ENCODE measurements around the gene UBN1. TPM values are rescaled to one million over a fixed set of nuclear protein-coding genes. Genes with fewer than 3 reads are reported as not detected.

The UBN1 gene
- total RNA-seq, 4 donors from 2014 or later, result 12.3 to 22.7 (median 19.6) TPM

DNA sequence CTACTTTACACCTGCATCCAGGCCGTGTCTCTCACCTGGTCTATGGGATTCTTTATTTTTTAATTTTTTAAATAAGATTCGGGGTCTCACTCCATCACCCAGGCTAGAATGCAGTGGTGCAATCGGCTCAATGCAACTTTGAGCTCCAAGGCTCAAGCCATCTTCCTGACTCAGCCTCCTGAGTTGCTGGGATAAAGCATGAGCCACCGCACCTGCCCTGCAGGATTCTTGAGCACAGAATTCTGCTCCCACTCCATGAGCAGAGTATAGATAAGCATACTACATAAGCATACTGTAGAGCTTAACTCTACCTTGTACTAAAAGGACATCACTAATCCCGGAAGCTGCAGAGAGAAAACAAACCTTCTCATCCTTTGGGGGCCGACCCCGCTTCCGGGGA, 15.7 kb upstream of the UBN1 start:
- Histone ChIP-seq H3K36me3 (peaks cover 15 to 100% (median 49%) of the 10 kb centered on the region in 3 donors), H3K27me3 (no peaks in the 10 kb centered on the region), H3K27ac (no peak overlapping the region), H3K9me3 (no peaks in the 10 kb centered on the region), H3K4me3 (no peak overlapping the region), H3K4me1 (no peaks in the 10 kb centered on the region)
- intact Hi-C loops (cut with DNase I), result no loop called here
- WGBS, 2 donors, result 92 to 97% methylated on average over 8 of the region's 8 CpGs
- DNase-seq, result no peak
- TF ChIP-seq, protein P1, sequence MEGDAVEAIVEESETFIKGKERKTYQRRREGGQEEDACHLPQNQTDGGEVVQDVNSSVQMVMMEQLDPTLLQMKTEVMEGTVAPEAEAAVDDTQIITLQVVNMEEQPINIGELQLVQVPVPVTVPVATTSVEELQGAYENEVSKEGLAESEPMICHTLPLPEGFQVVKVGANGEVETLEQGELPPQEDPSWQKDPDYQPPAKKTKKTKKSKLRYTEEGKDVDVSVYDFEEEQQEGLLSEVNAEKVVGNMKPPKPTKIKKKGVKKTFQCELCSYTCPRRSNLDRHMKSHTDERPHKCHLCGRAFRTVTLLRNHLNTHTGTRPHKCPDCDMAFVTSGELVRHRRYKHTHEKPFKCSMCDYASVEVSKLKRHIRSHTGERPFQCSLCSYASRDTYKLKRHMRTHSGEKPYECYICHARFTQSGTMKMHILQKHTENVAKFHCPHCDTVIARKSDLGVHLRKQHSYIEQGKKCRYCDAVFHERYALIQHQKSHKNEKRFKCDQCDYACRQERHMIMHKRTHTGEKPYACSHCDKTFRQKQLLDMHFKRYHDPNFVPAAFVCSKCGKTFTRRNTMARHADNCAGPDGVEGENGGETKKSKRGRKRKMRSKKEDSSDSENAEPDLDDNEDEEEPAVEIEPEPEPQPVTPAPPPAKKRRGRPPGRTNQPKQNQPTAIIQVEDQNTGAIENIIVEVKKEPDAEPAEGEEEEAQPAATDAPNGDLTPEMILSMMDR (IDR thresholded peaks at IDR 0.05), result no peak
- no peak for TF ChIP-seq POLR2A (IDR thresholded peaks at IDR 0.05)

DNA sequence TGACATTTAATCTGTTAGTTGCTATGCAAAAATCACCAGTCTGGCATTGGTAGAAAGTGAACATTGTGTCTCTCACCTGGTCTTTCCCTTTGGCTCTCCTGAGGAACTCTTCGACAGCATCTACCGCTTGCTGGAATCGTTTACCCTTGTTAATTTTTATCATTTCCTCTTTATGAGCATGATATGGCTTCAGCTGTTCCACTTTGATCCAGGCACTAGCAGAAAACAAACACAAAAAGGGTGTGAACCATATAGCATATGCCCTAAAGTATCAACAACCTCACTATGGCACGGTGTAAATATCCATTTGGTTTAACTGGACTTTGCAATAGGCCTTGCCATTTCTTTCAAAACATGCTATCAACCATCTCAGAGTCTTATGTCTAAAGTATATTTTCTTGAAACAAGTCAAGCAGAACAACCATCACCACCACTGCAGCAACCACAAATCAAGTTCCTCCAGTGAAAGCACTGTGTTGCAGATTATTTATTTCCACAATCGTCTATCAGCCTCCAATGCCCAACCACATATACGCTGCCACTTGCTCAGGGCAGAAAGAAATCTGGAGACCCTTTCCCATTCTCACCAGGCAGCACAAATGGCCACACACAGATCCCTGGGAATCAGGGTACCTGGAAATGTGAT, 14.5 kb upstream of the UBN1 start:
- no peaks in the 10 kb centered on the region for H3K9me3 ChIP-seq
- no peaks in the 10 kb centered on the region for H3K27me3 ChIP-seq
- 84 to 87% methylated on average over 6 of the region's 6 CpGs for WGBS, 2 donors
- no peak overlapping the region for H3K4me3 ChIP-seq
- DNase-seq, result no peak
- peaks cover 9 to 100% (median 44%) of the 10 kb centered on the region in 3 donors for H3K36me3 ChIP-seq
- no peak overlapping the region for H3K27ac ChIP-seq
- intact Hi-C loops (cut with DNase I), result no loop called here
- TF ChIP-seq, protein P1 (IDR thresholded peaks at IDR 0.05), result no peak
- no peak for TF ChIP-seq POLR2A (IDR thresholded peaks at IDR 0.05)
- H3K4me1 ChIP-seq, result no peaks in the 10 kb centered on the region

DNA sequence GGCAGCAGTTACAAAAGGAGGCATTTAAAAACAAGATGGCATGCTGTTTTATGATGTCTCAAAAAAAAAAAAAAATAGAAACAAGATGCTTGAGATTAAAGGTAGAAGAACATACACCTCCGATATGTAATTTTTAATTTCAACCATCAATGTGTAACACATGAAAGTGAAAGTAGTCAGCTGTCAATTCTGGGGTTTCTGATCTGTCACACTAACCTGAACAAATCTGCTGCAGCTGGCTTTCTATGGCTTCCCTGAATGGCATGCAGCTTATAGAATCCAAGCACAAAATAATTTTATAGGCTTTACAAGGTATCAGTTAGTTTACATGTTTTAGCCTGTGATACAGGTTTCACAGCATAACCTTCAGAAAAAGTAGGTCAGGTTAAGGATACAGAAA, 13.7 kb upstream of the UBN1 start:
- Histone ChIP-seq H3K27me3 (no peaks in the 10 kb centered on the region), H3K36me3 (peaks cover 9 to 100% (median 36%) of the 10 kb centered on the region in 3 donors), H3K9me3 (no peaks in the 10 kb centered on the region), H3K4me1 (no peaks in the 10 kb centered on the region), H3K4me3 (no peak overlapping the region), H3K27ac (no peak overlapping the region)
- TF ChIP-seq POLR2A (IDR thresholded peaks at IDR 0.05), result no peak
- TF ChIP-seq, protein P1 (IDR thresholded peaks at IDR 0.05), result no peak
- DNase-seq, result no peak
- WGBS, 2 donors, result 85 to 87% methylated on average over 1 of the region's 1 CpG
- intact Hi-C loops (cut with DNase I), result no loop called here

GRCh38 chr16:4836727-4837126, 10.6 kb upstream of the UBN1 start:
- H3K27ac ChIP-seq, result no peak overlapping the region
- TF ChIP-seq POLR2A (IDR thresholded peaks at IDR 0.05), result no peak
- TF ChIP-seq, protein P1 (IDR thresholded peaks at IDR 0.05), result no peak
- 75 to 98% methylated on average over 2 of the region's 2 CpGs for WGBS, 2 donors
- intact Hi-C loops (cut with DNase I), result no loop called here
- H3K27me3 ChIP-seq, result no peaks in the 10 kb centered on the region
- H3K4me3 ChIP-seq, result no peak overlapping the region
- DNase-seq, result no peak
- no peaks in the 10 kb centered on the region for H3K4me1 ChIP-seq
- H3K9me3 ChIP-seq, result no peaks in the 10 kb centered on the region
- peaks cover 12 to 100% (median 31%) of the 10 kb centered on the region in 3 donors for H3K36me3 ChIP-seq

DNA sequence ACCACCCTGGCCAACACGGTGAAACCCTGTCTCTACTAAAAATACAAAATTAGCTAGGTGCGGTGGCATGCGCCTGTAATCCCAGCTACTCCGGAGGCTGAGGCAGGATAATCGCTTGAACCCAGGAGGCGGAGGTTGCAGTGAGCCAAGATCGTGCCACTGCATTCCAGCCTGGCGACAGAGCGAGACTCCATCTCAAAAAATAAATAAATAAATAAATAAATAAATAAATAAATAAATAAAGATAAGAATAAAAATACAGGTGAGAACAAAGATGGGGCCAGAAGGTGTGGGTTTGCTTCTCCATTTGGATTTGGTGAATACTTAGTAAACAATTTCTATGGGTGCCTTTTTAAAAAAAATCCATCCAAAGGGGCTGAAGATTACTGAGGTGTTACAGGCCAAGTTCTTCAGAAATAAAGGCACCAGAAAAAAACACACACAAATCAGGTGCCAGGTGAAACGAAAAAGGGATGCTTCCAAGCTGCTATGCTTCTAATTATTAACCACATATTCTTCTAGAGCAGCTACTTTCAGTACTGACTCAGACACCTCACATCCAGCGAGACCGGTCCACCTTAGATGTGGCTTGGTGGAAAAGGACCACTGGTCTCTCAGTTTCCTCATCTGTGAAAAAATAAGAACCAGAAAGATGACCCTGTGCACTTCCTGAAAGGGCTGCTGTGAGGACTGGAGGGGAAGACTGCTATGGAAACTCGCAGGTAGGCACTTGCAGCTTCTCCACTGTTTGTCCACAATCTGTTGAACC, 9.4 kb upstream of the UBN1 start:
- 83 to 86% methylated on average over 13 of the region's 13 CpGs for WGBS, 2 donors
- no peak for DNase-seq
- no peak overlapping the region for H3K4me3 ChIP-seq
- intact Hi-C loops (cut with DNase I), result no loop called here
- H3K27ac ChIP-seq, result no peak overlapping the region
- peaks cover 20 to 100% (median 24%) of the 10 kb centered on the region in 3 donors for H3K36me3 ChIP-seq
- no peaks in the 10 kb centered on the region for H3K27me3 ChIP-seq
- no peak for TF ChIP-seq POLR2A (IDR thresholded peaks at IDR 0.05)
- TF ChIP-seq, protein P1 (IDR thresholded peaks at IDR 0.05), result no peak
- no peaks in the 10 kb centered on the region for H3K9me3 ChIP-seq
- H3K4me1 ChIP-seq, result no peaks in the 10 kb centered on the region

Measured in esophagus squamous epithelium (tissue), 5 donors.